ENCODE data around the gene SKIC8.

SKIC8 gene

DNA sequence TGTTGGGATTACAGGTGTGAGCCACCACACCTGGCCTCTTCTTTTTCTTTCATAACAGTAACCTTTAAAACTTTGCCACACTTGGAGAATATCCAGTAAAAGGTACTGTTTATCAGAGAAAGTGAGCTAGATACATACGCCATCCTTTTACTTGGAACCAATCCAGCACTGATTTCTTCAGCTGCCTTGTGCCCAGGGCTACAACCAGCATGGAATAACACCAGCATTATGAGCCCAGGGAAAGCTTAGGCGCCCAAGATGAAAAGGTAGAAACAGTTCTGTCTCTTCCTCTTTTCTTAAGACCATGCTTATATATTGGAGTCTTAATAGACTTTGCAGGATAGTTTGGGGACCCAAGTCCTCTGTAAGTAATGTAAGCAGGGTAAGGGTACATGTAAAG lies 8.4 kb downstream of the SKIC8 start:
- no peak for DNase-seq (ENCODE audit: low spot score)

DNA sequence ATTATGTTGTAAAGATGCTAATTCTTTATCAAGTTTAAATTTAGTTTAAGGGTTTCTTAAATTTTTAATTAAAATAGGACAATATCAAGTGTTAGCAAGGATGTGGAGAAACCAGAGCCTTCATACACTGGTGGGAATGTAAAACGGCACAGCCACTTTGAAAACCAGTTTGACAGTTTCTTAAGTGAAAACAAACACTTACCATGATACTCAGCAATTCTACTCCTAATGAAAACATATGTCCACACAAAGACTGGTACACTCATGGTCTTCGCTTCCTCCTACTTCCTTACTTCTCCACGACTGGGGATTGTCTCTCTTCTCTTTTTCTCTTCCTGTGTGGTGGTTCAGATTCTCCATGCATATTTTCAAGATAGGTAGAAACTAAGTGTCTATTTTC lies 9.2 kb downstream of the SKIC8 start:
- no peak for DNase-seq (ENCODE audit: low spot score)

DNA sequence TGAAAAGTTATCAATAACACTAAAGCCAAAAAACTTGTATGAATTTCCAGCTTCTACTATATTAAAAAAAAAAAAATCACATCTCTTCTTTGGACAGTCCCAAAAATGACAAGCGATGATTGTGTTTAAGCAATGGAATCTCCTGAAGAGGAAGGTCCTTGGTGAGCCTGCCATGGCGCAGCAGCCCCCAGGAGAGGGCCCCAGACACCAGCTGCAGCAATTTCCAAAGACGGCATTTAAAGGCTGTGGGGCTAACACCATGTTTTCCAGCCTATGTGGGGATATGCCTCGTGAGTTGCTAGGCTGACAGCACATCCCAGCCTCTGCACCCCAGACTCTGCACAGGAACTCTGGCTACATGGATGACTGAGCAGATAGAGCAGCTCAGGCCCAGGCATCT lies 14.7 kb downstream of the SKIC8 start:
- DNase-seq (ENCODE audit: low spot score): no peak

DNA sequence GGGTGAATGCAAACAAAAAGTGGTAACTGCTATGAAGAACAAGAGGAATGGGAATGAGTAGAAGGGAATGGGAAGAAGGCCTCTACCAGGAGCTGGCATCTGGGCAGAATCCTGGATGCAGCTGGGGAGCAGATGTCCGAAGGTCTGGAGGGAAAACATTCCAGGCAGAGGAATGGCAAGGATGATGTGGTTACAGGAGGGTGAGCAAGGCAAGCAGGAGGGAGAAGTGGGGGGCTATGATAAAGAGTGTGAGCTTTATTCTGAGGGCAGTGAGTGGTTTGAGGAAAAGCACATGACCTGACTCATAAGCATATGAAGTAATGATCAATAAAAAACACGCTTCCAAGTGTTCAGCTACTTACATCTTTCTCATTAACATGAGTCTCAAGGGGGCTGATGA lies 17.1 kb downstream of the SKIC8 start:
- DNase-seq (ENCODE audit: low spot score): no peak

DNA sequence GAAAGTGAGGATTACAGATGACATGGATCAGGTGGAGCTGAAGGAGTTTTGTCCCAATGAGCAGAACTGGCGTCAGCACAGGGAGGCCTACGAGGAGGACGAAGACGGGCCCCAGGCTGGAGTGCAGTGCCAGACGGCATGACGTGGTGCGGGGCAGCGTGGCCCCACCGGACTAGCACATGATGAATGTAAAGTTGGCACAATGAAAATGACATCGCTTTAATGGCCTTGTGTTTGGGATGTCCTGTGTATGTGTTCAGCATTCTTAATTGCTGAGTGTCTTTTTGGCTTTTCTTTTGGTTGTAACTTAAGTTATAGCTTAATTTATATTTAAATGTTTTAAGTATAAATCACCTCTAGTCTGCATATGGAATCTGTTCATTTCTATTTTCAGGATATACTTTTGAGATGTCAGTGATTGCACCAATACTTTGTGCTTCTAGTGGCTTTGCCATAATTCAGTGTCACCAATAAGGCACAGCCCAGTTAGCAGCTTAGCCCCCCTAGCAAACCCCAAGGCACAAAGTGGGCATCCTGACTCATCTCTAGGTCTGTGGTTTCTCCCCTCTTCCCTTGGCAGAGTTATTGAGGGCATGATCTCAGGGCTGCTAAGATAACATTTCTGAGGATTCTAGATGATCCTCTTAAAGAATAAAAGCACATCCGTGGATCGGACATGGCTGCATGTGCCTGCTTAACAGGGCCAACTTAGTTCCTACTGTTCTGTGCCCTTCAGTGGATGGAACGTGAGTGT lies 18.9 kb downstream of the SKIC8 start:
- DNase-seq (ENCODE audit: low spot score): no peak

DNA sequence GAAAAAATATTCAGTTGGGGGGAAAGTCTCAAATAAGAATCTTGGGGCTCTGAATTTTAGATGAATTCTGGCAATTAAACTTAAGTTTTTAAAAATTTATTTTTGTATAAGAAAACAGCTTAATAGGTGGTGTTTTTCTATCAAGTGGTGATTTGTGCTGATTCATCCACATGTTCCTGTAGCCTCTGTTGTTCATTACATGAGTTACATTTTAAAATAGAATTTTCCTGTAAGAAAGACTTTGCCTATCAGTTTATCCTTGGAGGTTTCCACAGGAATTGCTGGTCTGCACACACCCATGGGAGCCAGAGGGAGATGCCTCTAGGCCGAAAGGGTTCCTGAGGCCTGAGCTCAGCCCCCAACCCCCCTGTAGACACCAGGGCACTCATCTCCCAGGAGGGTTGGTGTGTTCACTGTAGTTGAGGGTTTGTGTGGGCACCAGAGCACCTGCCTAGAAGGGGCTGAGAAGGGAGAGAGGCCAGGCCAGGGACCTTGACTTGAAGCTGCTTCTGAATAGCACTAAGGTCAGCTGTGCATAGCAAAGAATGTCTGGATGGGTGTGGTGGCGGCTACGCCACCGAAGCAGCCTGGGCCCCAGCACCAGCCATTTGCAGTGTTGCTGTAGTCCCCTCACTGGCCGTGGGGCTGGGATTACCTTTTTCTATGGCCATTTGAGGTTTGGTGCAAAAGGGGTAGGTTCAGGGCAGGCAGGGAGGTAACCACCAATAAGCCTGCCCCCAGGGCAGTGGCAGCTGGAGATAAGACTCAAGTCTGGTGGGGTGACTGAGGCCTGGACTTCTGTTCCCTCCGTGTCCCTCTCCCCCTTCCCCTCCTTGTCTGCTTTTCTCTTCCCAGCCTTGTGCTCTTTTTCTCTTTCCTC lies 23.1 kb downstream of the SKIC8 start:
- no peak for DNase-seq (ENCODE audit: low spot score)

DNA sequence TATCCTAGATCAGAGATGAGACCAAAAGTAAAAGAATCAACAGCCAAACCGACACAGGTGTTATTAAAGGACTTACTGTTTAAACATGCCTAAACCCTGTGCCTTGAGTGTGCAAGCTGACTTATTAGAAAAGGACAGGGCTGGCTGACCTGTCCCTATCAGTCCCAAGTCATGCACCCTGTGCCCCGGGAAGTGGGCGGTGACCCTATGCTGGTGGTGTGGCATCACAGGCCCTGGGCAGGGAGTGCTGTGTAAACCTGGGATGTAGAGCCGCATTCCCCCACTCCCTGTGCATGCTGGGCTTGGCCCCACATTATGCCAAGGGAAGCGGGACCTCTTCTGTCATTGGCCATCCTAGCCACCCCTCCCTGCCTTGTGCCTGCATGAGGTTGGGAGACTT lies 24.4 kb downstream of the SKIC8 start:
- DNase-seq (ENCODE audit: low spot score): no peak

DNA sequence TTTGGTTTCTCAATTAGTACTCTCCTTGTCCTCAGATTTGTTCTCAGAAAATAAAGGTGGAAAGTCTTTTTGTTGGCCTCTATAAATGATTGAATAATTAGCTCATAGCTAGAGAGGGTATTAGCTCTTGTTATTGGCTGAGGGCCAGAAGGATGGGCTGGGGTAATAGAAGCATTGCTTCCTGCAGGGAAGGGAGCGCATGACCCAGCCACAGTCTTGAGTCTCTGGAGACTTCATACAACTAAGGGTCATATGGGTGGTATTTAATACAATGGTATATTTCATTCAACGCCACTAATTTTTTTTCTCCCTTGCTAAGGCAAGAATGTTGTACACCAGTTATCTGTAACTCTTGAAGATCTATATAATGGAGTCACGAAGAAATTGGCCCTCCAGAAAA lies 26.6 kb downstream of the SKIC8 start:
- DNase-seq (ENCODE audit: low spot score): peak; percentile 49

DNA sequence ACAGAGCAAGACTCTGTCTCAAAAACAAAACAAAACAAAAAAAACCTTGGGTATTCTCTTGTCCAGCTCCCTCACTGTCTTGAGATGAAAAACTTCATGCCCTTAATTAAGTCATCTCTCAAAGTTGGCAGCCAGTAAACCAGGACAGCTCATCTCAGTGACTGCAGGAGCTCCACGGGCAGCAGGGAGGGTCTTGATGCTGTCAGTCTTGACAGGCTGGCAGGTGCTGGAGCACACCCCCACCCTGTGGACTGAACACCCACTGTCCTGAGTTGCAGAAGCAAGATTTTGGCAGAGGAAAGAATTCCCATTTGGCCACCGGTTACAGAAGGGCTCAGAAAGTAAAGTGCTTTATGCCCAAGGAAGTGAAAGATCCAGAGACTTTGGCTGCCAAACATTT lies 27.1 kb downstream of the SKIC8 start:
- DNase-seq (ENCODE audit: low spot score): peak; percentile 19

DNA sequence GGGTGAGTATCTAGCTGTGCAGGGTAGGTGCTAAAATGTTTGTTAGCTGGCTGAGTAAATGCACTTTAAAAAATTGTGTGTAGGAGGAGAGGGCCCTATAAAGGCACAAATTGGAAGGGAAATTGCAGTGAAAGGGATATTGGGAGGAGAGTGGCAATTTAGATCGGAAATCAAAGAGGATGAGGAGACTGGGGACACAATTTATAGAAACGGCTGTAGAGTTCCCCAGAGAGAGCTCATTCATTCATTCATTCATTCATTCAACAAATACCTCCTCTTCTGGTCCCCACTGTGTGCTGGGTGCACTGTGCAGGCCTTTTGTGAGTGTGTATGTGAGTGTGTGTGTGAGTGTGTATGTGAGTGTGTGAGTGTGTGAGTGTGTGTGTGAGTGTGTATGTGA lies 32.6 kb downstream of the SKIC8 start:
- DNase-seq (ENCODE audit: low spot score): no peak

DNA sequence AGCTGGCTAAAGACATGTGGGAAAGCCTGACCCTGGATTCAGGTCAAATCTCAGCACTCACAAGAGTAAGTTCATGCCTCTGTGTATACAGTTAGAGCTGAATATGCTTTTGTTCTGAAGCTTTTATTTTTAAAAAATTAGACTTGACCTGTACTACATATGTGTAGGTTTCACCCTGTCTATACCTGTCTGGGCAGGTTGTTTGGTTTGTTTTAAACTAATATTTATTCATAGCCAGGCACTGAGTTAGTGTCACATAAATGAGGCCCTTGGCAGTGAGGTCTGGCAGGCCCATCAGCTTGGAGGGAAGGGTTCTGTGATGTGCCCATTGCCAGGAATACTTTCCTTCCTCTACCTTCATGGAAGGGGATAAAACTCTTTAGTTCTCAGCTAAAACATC lies 33.2 kb downstream of the SKIC8 start:
- DNase-seq (ENCODE audit: low spot score): no peak

DNA sequence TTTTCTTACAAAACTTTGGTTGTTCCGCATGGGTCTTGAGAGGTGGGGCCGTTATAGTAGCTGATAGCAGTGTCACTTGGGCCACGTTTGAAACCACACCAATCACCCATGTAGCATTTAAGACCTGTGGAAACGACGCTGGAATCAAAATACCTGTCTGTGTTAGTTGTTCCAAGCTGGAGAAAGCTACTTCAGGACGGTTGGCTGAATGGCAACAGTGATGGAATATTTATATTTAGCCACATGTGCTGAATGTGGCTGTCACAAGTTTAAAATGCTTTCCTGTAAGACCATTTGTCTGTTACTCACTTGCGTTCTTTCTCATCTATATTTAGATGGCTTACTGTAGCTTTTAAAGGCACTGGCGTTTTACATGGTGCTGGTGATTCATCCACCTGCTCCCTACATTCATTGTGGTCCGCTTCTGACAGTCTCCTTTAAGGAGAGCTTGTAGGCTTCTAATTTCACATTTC lies 33.6 kb downstream of the SKIC8 start:
- DNase-seq (ENCODE audit: low spot score): peak; percentile 63

DNA sequence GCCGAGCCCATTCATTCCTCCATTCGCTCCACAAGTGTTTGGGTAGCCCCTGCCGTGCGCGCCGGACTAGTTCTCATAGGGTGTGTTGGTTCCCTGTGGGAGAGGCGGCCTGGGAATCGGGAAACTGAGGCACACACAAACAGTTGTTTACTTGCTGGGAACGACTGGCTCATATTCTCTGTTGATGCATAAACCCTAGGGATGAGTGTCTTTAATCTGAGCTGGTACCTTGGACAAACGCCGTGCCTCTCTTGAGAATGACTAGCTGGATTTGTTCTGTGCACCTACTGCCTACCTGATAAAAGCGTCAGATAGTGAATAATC lies 34.3 kb downstream of the SKIC8 start:
- no peak for DNase-seq (ENCODE audit: low spot score)

DNA sequence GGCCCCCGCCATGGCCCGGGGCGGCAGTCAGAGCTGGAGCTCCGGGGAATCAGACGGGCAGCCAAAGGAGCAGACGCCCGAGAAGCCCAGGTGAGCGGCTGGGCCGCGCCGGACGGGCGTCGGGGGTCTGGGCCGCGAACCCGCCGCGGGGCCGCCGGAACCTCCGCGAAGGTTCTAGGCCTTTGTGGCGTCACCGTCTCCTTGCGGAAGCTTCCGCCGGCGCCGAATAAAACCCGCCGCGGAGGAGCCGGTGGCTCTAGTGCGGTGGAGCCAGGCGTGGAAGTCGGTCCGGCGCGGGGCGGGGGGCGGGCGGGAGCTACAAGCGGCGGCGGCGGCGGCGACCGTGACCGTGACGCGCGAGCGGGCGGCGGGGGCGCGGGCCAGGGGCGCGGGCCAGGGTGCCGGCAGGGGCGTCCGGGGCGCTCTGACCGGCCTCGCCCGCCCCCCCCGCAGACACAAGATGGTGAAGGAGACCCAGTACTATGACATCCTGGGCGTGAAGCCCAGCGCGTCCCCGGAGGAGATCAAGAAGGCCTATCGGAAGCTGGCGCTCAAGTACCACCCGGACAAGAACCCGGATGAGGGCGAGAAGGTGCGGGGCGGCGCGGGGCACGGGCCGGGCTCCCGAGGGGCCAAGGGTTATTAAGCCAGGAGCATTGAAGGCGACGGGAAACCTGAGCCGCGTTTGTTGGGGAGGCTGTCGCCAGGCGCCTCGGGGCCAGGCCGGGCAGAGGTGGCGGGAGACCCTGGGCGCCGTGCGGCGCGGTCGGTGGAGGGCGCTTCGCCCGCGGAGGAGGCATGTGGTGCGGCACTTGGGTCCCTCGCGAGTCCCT lies 34.9 kb downstream of the SKIC8 start, which contains the start of gene DNAJA4:
Gene DNAJA4 (plus strand): TSS at position 259 of the 833 bp plus-strand sequence. CDS start 202 bp downstream, at position 461.
- DNase-seq (ENCODE audit: low spot score): peak; percentile 39

DNA sequence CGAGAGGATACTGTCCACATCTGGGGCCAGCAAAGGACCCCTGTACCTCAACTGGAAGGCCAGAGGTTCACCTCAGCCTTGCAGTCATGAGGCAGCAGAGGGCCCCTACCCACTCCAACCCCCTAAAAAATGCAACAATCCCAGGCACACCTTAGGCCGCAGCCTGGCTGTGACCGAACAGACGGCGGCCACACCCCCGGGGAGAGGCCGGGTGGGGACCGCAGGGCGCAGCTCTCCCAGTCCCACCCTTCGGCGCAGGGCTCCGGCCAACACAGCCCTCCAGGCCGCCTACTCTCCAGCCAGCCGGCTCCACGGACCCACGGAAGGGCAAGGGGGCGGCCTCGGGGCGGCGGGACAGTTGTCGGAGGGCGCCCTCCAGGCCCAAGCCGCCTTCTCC lies 35.5 kb downstream of the SKIC8 start:
- no peak for DNase-seq (ENCODE audit: low spot score)

DNA sequence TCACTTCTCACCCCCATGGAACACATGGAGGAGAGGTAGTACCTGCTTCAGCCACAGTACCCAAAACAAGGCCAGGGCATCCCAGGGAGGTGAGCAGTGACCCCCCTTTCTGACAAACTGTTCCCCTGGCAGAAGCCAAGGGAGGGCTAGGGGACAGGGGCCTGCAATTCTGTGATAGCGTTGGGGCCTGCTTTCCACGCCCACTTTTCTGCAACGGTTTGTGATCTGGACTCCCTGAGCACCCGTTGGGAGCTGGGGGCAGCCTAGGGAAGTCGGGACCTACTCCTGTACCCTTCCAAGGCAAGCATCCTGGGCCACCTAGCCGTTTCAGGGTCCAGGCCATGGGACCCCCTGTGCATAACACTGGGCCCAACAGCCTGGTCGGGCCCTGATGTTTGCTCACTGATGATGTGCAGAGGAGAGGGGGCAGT lies 36.0 kb downstream of the SKIC8 start:
- no peak for DNase-seq (ENCODE audit: low spot score)

DNA sequence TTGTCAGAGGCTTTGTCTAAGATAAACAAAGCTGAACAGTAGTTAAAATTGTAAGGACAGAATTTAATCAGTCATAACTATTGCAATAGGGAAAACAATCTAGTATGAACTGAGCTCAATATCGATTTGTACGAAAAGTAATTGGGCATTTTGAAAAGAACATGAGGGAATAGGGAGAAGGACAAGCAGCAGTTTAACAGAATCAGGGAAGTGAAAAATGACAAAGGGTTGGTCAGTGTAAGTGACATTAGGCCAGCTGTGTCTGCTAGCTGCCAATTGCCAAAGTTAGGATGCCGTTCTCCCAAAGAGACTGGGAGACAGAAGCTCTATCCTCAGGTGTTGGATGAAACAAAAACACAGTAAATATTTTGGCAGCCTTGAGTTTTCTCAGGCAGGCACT lies 38.3 kb downstream of the SKIC8 start:
- DNase-seq (ENCODE audit: low spot score): no peak

DNA sequence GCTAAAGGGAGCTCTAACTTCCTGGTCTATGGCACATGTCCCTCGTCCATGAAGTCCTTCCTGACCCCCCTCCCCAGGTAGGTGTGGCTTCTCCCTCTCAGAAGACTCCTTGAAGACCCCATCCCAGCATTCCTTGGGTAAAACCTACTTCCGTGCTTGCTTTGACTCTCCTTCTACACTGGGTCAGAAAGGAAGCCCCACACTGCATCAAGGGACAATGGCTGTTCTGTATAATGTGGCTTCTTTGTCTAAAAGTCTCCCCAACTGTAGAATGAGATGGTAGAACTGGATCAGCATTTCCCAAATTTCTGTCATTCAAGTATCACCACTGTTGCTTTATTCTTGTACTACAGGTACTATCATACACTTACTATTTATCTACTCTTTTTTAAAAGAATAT lies 38.9 kb downstream of the SKIC8 start:
- DNase-seq (ENCODE audit: low spot score): no peak

DNA sequence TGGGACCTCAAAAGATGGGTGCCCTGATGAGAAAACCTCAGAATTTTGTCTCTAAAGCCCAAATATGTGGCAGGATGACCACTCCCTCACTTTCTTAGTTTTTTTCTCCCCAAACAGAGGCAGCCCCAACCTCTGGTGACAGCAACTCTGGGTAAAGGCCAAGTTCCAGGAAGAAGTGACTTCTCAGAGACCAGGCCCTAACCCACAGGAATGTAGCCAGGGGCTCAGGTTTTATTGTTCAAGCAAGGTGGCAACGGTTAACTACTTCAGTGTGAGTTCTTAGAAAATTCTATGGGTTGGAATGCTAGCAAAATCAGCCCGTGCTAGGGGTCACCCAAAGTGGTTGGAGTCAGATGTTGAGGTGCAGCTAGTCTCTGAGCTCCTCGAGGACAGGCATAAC lies 40.2 kb downstream of the SKIC8 start:
- DNase-seq (ENCODE audit: low spot score): peak; percentile 25

DNA sequence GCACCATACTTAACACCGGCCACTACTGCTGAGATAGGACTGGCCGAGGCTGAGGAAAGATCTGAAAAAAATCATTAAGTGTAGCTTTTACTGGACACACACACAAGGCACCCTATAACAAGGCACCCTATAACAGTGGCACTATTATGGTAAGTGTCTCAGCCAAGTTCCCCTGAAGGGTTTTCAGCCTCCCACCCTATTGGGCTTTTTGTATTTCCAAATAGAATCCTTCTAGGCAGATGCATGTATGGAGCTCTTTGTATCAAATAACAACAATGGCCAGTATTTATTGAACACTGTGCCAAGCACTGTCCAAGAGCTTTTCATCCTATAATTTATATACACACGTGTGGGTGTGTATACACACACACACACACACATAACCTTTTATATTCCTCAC lies 41.7 kb downstream of the SKIC8 start:
- no peak for DNase-seq (ENCODE audit: low spot score)

DNA sequence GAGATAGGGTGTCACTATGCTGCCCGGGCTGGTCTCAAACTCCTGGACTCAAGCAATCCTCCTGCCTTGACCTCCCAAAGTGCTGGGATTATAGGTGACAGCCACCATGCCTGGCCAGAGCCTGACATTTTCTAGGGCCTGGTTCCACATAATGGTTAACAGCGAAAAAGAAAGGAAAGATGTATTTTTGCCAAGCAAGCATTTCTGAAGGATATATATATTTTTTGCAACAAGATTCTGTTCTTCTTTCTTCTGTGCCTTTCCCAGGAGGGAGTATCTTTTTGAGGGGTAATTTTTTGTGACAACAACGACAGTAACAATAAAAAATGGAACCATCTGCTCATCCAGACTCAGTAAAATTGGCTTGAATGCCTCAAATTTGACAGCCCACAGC lies 43.4 kb downstream of the SKIC8 start:
- no peak for DNase-seq (ENCODE audit: low spot score)

DNA sequence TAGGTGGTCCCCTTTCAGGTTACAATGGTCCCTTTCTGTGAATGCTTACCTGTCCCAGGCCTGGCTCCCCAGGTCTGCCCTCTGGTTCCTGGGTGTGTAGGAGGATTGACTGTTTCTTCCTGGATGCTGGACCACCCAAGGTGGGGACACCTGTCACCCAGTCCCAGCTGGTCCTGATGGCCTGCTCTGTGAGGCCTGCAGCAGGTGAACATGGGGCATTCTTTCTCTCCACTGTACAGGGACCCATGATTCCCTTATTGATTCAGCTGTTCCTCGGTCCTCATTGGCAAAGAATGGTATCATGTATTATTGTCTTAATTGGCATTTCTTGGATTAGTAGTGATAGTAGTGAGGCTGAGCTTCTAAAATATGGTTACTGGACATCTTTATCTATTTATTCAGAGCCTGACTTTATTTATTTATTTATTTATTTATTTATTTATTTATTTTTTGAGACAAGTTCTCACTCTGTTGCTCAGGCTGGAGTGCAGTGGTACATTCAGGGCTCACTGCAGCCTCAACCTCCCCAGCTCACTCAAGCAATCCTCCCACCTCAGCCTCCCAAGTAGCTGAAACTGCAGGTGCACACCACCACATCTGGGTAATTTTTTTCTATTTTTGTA lies 43.9 kb downstream of the SKIC8 start:
- DNase-seq (ENCODE audit: low spot score): no peak
